SHP77 treated with DMSO at 0.1 percent for 48 hours (cell line): ENCODE results near the gene LARP1B.
"Not testable (repeated sequence)": the region's sequence is repeated elsewhere in the genome, so short reads cannot be mapped to it uniquely, and the experiment has no call there.

Experiments
- DNase-seq: peaks from one replicate; lab custom pipeline; 2025; lab: John Stamatoyannopoulos, UW

LARP1B gene

DNA sequence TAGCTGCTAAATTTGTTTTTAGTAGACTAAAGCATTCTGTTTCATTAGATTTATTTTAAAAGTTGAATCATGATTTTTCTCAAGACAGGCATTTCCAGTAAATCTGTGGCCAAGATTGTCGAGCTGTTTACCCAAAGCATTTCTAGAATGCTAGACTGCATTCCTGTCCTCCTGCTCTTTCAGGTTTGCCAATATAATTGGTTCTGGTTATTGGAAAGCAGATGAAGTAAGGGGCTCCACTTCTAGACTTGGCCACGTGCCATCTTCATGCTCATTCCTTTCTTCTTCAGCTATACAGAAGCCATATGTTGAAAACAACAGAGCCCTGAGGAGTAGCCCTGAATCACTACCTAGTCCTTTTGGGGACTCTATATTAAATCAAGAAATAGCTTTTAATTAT lies 164.0 kb downstream of the LARP1B start:
- no peak for DNase-seq

DNA sequence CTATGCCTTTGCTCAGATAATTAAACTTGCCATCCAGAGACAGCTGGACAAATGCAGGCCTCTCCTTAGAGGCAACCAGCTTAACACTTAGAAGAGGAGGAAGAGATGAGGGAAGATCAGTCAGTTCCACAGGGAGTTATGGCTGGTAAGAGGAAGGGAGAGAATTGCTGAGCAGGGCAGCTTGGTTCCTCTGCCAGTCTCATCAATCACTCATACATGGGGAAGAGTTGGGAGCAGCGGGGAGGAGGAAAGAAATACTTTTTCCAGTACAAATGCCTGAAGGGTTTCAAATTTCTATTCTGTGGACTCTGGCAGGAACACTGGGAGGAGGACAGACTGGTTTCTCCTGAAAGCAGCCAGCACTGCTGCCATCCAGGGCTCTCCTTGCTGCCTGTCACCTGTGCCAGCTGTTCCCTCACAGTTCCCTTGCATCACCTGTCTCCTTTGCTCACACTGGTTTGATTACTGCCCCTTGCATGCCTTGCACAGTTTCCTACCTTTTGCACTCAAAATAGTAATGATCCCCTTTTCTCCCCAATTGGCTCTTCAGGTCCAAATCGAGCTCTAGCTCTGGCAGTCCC lies 167.0 kb downstream of the LARP1B start:
- DNase-seq, result no peak

DNA sequence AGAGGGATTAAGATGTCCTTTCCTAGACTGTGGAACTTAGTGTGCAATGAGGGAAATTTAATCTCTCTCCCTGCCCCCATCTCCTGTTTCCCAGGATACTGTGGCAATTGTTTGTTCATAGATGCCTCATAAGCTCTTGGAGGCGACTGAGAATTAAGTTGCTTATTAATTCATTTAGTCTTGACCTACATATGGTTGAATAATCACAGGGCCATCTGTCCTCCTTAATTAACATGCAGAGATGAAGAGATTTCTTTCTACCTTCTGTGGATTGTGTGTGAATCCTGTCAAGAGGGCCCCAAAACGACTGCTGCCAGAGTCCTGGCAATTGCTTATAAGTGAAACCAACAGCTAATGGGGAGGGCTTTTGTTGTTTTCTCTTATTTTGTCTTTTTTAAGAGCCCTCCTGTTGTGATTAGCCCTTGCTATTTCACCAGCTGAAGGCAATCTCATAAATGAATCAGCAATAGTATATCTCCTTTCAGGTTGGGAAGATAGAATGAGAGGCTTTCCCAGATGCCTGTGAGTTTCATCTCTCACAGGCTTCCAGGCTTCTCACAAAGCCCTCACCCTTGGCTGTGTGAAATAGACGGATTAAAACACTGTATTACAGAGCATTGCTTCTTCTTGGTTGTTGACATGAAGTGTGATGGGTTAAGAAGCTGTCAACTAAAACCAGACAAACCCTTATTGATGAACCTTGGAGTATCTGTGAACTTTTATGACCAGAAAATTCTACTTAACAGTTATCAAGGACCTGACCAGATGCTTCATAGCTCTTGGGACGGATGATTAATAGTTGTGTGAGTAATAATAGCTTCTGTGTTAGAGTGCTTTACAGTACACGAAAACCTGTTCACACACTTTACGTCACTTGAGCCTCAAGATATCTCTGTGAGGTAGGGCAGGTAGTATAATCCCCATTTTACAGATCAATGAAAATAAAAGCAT lies 168.0 kb downstream of the LARP1B start:
- DNase-seq, result no peak

DNA sequence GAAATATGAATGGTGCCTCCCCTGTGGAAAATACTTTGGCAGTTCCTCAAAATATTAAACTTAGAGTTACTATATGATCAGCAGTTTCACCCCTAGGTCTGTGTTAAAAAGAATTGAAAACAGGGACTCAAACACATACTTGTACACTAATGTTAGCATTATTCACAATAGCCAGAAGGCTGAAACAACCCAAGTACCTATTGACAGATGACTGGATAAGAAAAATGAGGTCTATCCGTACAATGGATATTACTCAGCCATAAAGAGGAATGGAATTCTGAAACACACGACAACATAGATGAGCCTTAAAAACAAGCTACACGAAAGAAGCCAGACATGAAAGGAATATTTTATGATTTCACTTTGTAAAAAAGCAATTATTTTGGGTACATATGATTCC lies 171.6 kb downstream of the LARP1B start:
- no peak for DNase-seq

DNA sequence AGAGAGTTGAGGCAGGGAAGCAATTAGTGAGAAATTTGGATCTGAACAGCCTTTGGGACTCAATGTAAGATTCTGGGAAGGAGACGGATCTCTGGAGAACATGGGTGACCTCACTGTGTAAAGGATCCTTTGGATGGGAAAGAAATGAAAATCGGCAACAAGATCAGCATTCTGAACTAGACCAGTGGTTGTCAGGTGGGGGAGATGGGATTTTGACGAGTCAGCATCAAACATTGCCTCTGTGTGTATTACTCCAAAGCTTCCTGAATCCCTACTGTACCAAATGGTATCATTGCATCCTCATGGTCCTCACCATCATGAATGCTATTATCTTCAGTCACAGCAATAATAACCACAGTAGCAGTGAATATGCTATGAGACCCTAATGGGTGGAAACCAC lies 173.7 kb downstream of the LARP1B start:
- no peak for DNase-seq

DNA sequence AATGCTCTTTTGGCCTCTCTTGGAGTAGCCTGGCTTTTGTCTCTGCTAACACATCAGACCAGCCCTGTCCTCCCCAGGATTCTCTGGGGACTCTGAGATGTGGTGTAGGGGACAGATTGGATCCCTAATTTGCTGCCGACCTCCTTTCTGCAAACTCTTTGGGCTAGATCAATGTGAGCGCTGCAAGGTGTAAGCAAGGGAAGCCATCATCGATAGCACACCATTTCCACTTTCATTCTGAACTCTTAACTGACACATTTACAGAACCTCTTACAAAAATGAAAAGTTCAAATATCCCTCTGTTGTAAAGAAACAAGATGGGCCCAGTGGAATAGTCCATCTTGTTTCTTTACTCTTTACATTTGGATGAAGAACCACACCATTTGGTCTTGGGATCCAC lies 179.9 kb downstream of the LARP1B start:
- DNase-seq, result no peak

DNA sequence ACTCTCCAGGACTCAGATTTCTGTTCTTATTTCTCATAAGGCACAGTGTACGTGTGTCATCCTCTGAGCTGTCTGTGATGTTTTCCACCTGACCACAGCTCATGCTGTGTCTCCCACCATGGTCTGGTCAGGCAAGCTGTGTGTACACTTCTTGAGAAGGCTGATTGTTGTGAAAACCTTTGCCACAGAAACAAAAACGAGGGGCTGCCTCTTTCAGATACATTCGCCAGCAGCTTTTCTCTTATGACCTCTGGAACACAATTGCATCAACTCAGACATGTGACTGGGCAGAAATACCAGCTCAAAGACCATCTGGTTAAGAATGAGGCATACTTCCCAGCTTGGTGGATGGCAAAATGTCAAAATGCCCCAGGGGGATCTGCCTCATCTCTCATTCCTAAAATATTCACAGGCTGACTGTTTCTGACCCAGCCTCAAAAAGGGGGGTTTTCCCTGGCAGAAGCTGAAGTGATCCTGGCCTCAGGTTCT lies 180.4 kb downstream of the LARP1B start:
- DNase-seq, result no peak

DNA sequence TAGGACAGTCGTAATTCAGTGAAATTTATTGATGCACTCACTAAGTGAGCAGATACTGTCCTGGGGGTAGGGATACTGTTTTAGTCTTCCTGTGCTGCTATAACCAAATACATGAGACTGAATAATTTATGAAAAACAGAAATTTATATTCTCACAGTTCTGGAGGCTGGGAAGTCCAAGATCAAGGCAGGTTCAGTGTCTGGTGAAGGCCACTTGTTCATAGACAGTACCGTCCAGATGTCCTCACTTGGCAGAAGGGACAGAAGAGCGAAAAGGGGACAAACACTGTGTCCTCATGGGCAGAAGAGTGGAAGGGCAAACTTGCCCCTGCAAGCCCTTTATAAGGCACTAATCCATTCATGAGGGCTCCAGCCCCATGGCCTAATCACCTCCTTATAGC lies 180.9 kb downstream of the LARP1B start:
- DNase-seq, result no peak

DNA sequence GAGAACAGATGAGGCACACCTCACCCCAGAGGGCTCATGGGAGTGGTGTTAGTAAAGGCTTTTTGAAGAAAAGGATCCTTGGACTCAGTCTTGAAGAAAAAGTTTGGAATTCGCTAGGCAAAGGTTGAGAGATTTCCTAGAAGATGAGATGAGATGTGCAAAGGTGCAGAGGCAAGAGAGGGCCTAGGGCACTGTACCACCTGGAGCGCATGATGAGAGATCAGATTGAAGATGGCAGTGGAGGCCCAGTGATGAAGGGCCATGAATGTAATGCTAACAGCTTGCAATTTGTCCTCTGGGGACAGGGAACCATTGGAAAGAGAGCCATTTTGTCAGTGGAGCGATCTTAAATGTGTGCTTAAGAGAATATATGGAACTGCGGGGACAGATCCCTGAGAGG lies 181.5 kb downstream of the LARP1B start:
- DNase-seq, result no peak

DNA sequence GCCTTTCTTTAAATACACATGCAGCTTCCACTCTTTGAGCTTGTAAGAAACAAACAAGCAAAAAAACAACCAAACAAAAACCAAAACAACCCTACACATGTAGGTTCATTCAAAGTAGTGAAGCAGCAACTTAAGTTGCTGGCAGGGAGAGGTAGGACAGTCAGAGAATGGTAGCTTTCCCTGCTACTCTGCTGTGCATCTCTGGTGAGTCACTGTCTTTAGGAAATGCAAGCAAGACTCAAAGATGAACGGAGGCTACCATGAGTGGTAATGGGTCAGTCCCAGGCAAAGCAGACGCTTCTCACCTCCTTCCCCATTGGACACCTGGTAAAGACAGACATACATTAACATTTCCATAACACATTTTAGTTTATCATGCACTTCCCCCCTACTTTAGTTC lies 183.3 kb downstream of the LARP1B start:
- DNase-seq, result no peak

DNA sequence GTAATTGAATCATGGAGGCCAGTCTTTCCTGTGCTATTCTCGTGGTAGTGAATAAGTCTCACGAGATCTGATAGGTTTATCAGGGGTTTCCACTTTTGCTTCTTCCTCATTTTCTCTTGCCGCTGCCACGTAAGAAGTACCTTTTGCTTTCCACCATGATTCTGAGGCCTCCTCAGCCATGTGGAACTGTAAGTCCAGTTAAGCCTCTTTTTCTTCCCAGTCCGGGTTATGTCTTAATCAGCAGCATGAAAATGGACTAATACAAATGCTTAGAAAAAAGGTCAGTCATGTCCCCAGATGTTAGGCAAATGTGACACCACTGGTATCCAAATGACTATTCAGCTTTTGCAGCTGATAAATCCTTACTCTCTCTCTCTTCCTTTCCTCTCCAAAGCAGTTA lies 184.3 kb downstream of the LARP1B start:
- DNase-seq, result not testable (repeated sequence)

DNA sequence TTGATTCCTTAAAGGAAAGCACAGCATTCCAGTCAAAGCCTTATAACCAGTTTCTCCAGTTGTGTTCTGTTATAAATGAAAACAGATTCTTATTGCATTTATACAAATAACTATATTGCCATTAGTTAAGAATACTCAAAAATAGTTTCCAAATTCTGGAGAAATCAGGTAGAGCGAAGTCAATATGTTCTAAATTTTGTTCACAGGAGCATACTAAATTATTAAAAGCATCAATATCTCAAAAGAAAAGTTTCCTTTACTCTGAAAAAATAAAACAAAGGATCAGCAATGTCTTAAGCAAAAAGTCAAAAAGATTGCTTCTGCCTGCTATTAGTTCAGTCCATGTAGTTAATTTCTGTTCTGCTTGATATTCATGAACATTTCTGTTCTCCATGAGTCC lies 186.8 kb downstream of the LARP1B start:
- DNase-seq, result no peak

DNA sequence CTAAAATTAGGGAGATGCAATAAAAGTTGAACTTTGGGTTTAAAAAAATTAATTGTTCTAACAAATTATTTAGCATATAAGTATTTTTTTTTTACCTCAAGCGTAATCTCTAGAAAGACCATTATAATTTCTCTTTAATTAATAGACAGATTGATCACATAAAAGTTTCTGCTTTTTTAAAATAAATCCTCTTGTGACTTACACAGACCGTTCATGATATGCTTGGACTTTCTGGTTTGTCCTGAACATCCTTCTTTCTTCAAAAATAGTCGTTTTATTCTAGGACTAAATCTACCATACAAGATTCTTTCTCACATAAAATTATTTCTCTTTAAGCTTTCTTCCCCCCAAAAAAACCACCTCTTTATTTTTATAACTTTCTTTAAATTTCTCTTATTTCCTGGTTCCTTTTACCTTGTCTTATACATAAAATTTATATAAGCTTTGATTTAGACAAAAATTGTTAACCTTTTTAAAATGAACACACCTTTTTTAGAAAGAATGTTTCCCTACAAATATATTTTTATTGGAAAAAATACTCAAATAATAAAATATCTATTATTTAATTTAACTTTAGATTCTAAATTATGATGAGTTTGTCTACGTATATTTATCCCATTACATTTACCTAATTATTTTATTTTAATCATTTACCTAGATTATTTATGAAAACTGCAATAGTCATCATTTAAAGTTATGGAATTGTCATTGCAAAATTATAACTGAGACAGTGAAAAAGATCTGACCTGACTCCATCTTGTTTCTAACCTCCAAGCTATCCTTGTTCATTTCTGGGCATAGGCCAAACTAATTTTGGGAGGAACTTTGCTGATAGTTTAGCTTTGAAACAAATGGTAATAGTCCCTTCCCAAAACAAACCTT lies 188.9 kb downstream of the LARP1B start:
- no peak for DNase-seq

DNA sequence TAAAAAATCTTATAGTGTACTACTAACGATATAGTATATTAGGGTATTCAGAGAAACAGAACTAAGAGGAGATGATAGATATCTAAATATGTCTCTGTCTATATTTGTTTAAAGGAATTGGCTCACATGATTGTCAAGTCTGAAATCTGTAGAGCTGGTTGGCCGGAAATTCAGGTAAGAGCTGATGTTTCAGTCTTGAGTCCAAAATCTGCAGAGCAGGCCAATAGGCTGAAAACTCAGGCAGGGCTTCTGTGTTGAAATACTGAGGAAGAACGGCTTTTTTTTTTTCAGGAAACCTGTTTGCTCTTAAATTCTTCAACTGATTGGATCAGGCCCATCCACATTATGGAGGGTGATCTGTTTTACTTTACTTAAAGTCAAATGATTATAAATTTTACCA lies 194.8 kb downstream of the LARP1B start:
- DNase-seq, result no peak

DNA sequence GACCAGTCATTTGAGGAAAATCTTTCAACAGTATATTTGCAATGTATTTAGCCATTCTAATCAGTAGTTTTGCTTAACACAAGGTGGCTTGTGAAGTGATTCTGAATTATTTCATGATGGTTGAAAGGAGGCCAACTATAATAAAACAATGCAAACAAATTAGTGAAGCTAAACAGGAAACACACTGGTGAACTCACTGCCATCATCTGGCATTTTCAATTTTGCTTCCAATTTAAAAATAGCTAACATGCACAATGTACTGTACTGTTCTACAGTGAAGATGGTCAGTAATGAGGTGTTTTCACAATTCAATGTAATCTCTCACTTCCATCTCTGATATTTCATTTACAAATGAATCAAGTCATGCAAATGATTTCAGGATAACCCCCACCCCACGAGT lies 195.4 kb downstream of the LARP1B start:
- DNase-seq, result no peak

DNA sequence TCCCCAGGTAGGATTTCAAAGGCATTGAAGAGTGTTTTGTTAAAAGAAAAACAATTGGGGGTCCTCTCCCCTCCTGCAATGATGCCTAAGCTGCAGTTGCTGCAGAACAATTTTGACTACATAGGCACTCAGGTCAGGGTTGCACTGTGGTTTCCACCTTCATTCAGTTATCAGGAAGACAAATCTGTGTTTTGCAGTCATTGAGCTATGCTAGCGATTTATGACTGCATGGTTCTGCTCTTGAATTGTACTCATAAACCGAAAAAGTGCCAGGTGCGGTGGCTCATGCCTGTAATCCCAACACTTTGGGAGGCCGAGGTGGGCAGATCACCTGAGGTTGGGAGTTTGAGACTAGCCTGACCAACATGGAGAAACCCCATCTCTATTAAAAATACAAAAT lies 197.1 kb downstream of the LARP1B start:
- DNase-seq, result not testable (repeated sequence)

DNA sequence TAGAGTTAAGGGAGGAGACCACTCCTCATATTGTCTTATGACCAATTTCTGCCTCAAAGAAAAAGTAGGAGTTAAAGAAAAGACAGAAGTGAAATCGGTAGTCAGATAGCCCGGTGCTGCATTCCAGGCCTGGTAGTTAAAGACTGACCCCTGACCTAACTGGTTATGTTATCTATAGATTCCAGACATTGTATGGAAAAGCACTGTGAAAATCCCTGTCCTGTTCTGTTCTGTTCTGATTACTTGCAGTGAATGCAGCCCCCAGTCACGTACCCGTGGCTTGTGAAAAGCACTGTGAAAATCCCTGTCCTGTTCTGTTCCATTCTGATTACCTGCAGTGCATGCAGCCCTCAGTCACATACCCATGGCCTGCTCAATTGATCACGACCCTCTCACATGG lies 198.8 kb downstream of the LARP1B start:
- not testable (repeated sequence) for DNase-seq
